ENCODE results near the gene ITGB3. TPM values are rescaled to one million over a fixed set of nuclear protein-coding genes. Genes with fewer than 3 reads are reported as not detected.

ITGB3 gene
- total and polyA plus RNA-seq, 8 donors, result 0.09 to 2.3 (median 0.71) TPM

GRCh38 chr17:47250855-47251254 is 2.8 kb upstream of the ITGB3 start:
- H3K9me3 ChIP-seq, result no peaks in the 10 kb centered on the region
- FAIRE-seq, result no peak
- no peak for DNase-seq
- H3K4me3 ChIP-seq, result no peak overlapping the region
- TF ChIP-seq CTCF (IDR thresholded peaks at IDR 0.05), result no peak
- H3K36me3 ChIP-seq, result no peaks in the 10 kb centered on the region
- no peak for ATAC-seq
- no peak overlapping the region for H3K27ac ChIP-seq
- H3K4me1 ChIP-seq, result peaks cover 0 to 5% (median 5%) of the 10 kb centered on the region in 3 donors
- WGBS, 2 donors, result 77 to 84% methylated on average over 2 of the region's 2 CpGs
- H3K27me3 ChIP-seq, result peaks cover 0 to 13% (median 0%) of the 10 kb centered on the region in 4 donors
- intact Hi-C loops (cut with DNase I), result no loop called here

- DNase-seq (no peak), FAIRE-seq (no peak), ATAC-seq (no peak)
- Histone ChIP-seq H3K36me3 (no peaks in the 10 kb centered on the region), H3K27ac (no peak overlapping the region), H3K9me3 (no peaks in the 10 kb centered on the region), H3K27me3 (peaks cover 0 to 13% (median 0%) of the 10 kb centered on the region in 4 donors), H3K4me3 (no peak overlapping the region), H3K4me1 (peaks cover 0 to 5% (median 5%) of the 10 kb centered on the region in 3 donors)
- intact Hi-C loops (cut with DNase I), result no loop called here
- no peak for TF ChIP-seq CTCF (IDR thresholded peaks at IDR 0.05)
- WGBS, 2 donors, result 66 to 68% methylated on average over 1 of the region's 1 CpG
Measured at GRCh38 chr17:47251421-47251940, 2.1 kb upstream of the ITGB3 start.

GRCh38 chr17:47252209-47252608 is 1.4 kb upstream of the ITGB3 start:
- no peak for ATAC-seq

GRCh38 chr17:47252766-47253512 is 688 bp upstream of the ITGB3 start:
- DNase-seq (no peak), ATAC-seq (no peak), FAIRE-seq (no peak)
- WGBS, 2 donors, result 71% methylated on average over 10 of the region's 10 CpGs
- intact Hi-C loops (cut with DNase I), result no loop called here
- TF ChIP-seq CTCF (IDR thresholded peaks at IDR 0.05), result no peak
- H3K9me3 ChIP-seq, result no peaks in the 10 kb centered on the region
- H3K27me3 ChIP-seq, result peaks cover 0 to 13% (median 0%) of the 10 kb centered on the region in 4 donors
- no peaks in the 10 kb centered on the region for H3K36me3 ChIP-seq
- peaks cover 0 to 5% (median 5%) of the 10 kb centered on the region in 3 donors for H3K4me1 ChIP-seq
- H3K4me3 ChIP-seq, result peak overlapping the region in 1 of 4 donors; percentile 62
- no peak overlapping the region for H3K27ac ChIP-seq

More at GRCh38 chr17:47252209-47252608, 1.4 kb upstream of the ITGB3 start:
- 97 to 100% methylated on average over 1 of the region's 1 CpG for WGBS, 2 donors
- Histone ChIP-seq H3K27me3 (peaks cover 0 to 13% (median 0%) of the 10 kb centered on the region in 4 donors), H3K4me1 (peaks cover 0 to 5% (median 5%) of the 10 kb centered on the region in 3 donors), H3K9me3 (no peaks in the 10 kb centered on the region), H3K36me3 (no peaks in the 10 kb centered on the region), H3K4me3 (no peak overlapping the region), H3K27ac (no peak overlapping the region)
- intact Hi-C loops (cut with DNase I), result no loop called here
- FAIRE-seq (no peak), DNase-seq (no peak)
- no peak for TF ChIP-seq CTCF (IDR thresholded peaks at IDR 0.05)
